Middle frontal gyrus (tissue), 1 donor: ENCODE measurements around the gene PRKCH.

ENCODE experiments used
- DNase-seq: peaks from one replicate; pipeline ENCODE4 v3.0.0-alpha.2; 2015; ENCODE audit warnings: low spot score; ENCODE audit errors: extremely low spot score

Gene PRKCH

GRCh38 chr14:61581340-61581739 is 260.0 kb downstream of the PRKCH start:
- DNase-seq = no peak

- DNase-seq = no peak
These were observed 260.7 kb downstream of the PRKCH start for GRCh38 chr14:61581955-61582615.

GRCh38 chr14:61582815-61583214 is 261.4 kb downstream of the PRKCH start:
- no peak for DNase-seq

- no peak for DNase-seq
These were observed 263.0 kb downstream of the PRKCH start for GRCh38 chr14:61584331-61584741.

- no peak for DNase-seq
These were observed 264.5 kb downstream of the PRKCH start for GRCh38 chr14:61585598-61586543.

- DNase-seq = no peak
These were observed 265.2 kb downstream of the PRKCH start for GRCh38 chr14:61586544-61587055.

- no peak for DNase-seq
These were observed 265.8 kb downstream of the PRKCH start for GRCh38 chr14:61587081-61587713.

- no peak for DNase-seq
These were observed 267.1 kb downstream of the PRKCH start for GRCh38 chr14:61588419-61588901.

- no peak for DNase-seq
These were observed 268.6 kb downstream of the PRKCH start for GRCh38 chr14:61589691-61590581.

GRCh38 chr14:61591862-61592261 is 270.5 kb downstream of the PRKCH start:
- no peak for DNase-seq

GRCh38 chr14:61593330-61593729 is 272.0 kb downstream of the PRKCH start:
- DNase-seq = no peak

- DNase-seq = no peak
These were observed 275.6 kb downstream of the PRKCH start for GRCh38 chr14:61596990-61597389.

GRCh38 chr14:61598980-61599379 is 277.6 kb downstream of the PRKCH start:
- no peak for DNase-seq

GRCh38 chr14:61599942-61600341 is 278.6 kb downstream of the PRKCH start:
- DNase-seq = no peak
